ENCODE data around the gene ASXL2.

The ASXL2 gene

GRCh38 chr2:25692737-25693445 lies 185.4 kb downstream of the ASXL2 start:
- Histone ChIP-seq H3K4me3 (ENCODE audit: low read depth, low read length) (no peak overlapping the region), H3K27ac (no peak overlapping the region), H3K27me3 (ENCODE audit: insufficient read depth, low read depth, severe bottlenecking) (no peaks in the 10 kb centered on the region), H3K36me3 (no peaks in the 10 kb centered on the region), H3K9me3 (ENCODE audit: severe bottlenecking) (no peaks in the 10 kb centered on the region)
- no peak for DNase-seq
- no peak for TF ChIP-seq CTCF (IDR thresholded peaks at IDR 0.05; ENCODE audit: low read depth, low read length)

GRCh38 chr2:25692143-25692542 lies 186.1 kb downstream of the ASXL2 start:
- H3K36me3 ChIP-seq, result no peaks in the 10 kb centered on the region
- no peaks in the 10 kb centered on the region for H3K9me3 ChIP-seq (ENCODE audit: severe bottlenecking)
- H3K4me3 ChIP-seq (ENCODE audit: low read depth, low read length), result no peak overlapping the region
- no peaks in the 10 kb centered on the region for H3K27me3 ChIP-seq (ENCODE audit: insufficient read depth, low read depth, severe bottlenecking)
- DNase-seq, result no peak
- H3K27ac ChIP-seq, result no peak overlapping the region
- no peak for TF ChIP-seq CTCF (IDR thresholded peaks at IDR 0.05; ENCODE audit: low read depth, low read length)

GRCh38 chr2:25690058-25690457 lies 188.2 kb downstream of the ASXL2 start:
- H3K4me3 ChIP-seq (ENCODE audit: low read depth, low read length), result no peak overlapping the region
- TF ChIP-seq CTCF (IDR thresholded peaks at IDR 0.05; ENCODE audit: low read depth, low read length), result no peak

GRCh38 chr2:25688236-25688635 lies 190.1 kb downstream of the ASXL2 start:
- Histone ChIP-seq H3K4me3 (ENCODE audit: low read depth, low read length) (no peak overlapping the region), H3K9me3 (ENCODE audit: severe bottlenecking) (no peaks in the 10 kb centered on the region), H3K27me3 (ENCODE audit: insufficient read depth, low read depth, severe bottlenecking) (no peaks in the 10 kb centered on the region), H3K36me3 (no peaks in the 10 kb centered on the region), H3K27ac (no peak overlapping the region)
- TF ChIP-seq CTCF (IDR thresholded peaks at IDR 0.05; ENCODE audit: low read depth, low read length), result no peak
- no peak for DNase-seq

More at GRCh38 chr2:25690058-25690457, 188.2 kb downstream of the ASXL2 start:
- H3K36me3 ChIP-seq, result no peaks in the 10 kb centered on the region
- no peak for DNase-seq
- no peak overlapping the region for H3K27ac ChIP-seq
- H3K9me3 ChIP-seq (ENCODE audit: severe bottlenecking), result no peaks in the 10 kb centered on the region
- H3K27me3 ChIP-seq (ENCODE audit: insufficient read depth, low read depth, severe bottlenecking), result no peaks in the 10 kb centered on the region

- no peaks in the 10 kb centered on the region for H3K27me3 ChIP-seq (ENCODE audit: insufficient read depth, low read depth, severe bottlenecking)
- no peak for TF ChIP-seq CTCF (IDR thresholded peaks at IDR 0.05; ENCODE audit: low read depth, low read length)
- DNase-seq, result no peak
Measured at GRCh38 chr2:25685741-25686140, 192.5 kb downstream of the ASXL2 start.

More at GRCh38 chr2:25685741-25686140, 192.5 kb downstream of the ASXL2 start:
- Histone ChIP-seq H3K36me3 (no peaks in the 10 kb centered on the region), H3K9me3 (ENCODE audit: severe bottlenecking) (no peaks in the 10 kb centered on the region), H3K27ac (no peak overlapping the region), H3K4me3 (ENCODE audit: low read depth, low read length) (no peak overlapping the region)

Measured in WERI-Rb-1 (cell line).